A204.1 (cell line): ENCODE data around the gene PCDH19.

Experiments used
- FAIRE-seq: peaks from 2 replicates; lab custom pipeline; 2012; peaks lifted over from hg19 to GRCh38; lab: Jason Lieb, UNC

The PCDH19 gene

DNA sequence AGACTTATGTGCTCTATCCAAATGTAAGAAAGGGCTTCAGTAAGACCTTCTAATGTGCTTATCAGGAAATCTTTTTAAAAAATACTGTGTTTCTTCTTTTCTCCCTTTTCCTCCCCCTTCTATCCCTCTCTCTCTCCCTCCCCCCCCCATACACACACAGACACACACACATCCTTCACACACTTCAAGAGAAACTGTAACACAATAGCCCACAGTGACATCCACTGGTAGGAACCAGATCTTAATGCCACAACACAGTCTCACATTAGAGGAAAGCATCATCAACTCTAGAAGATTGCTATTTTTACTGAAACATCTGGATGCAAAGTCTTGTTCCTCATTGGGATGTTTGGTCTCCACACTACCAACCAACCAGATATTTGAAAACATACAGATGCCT lies 4.6 kb downstream of the PCDH19 start:
- no peak for FAIRE-seq

DNA sequence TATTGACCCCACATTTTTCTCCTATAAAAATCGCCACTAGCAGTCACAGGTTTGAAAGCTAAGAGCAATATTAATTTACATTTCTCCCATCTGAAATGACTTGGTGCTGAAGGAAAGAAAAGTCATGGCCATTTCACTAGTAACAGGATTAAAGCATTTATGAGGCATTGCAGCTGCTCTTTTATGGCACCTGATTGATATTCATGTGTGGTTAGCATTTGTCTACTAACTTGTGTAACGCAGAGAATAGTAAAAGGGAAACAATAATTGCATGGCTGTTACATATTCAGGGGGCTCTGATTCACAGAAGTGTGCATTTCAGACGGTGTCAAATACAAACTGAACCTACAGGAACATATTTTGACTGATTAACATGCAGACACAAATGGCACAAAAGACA lies 5.2 kb downstream of the PCDH19 start:
- FAIRE-seq = no peak

DNA sequence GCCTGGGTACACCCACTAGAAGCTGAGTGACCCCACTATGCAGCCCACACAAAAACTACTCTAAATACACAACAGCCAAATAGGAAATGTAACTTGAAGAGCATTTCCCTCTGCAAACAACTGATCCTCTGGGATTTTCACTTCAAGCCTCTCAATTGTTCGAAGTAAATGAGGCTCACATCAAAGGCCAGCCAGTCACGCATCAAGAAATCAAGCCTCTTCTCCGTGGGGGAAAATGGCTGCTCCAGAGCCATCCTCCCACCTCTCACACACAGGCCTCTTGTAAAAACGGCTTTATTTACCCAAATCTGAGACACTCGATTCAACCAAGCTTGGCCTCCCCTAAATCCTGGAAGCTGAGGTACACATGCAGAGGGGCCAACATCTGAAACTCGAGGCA lies 14.3 kb downstream of the PCDH19 start:
- no peak for FAIRE-seq

DNA sequence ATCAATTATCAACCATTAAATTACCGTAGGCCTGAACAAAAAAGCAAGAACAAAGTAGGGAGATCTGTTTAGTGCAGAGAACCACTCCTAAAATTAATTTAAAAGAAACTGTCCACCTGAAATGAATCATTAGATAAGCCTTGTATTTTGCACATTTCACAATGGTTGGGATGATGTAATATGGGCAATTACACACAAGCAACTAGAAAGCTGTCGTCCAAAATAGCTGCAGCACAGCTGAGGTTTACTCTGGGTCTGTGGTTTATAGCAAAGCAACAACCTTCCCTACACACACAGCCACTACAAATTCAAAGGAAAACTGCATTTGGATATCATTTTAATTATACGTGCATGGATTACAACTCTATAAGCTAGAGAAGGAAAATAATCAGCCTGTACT lies 28.5 kb downstream of the PCDH19 start:
- no peak for FAIRE-seq

DNA sequence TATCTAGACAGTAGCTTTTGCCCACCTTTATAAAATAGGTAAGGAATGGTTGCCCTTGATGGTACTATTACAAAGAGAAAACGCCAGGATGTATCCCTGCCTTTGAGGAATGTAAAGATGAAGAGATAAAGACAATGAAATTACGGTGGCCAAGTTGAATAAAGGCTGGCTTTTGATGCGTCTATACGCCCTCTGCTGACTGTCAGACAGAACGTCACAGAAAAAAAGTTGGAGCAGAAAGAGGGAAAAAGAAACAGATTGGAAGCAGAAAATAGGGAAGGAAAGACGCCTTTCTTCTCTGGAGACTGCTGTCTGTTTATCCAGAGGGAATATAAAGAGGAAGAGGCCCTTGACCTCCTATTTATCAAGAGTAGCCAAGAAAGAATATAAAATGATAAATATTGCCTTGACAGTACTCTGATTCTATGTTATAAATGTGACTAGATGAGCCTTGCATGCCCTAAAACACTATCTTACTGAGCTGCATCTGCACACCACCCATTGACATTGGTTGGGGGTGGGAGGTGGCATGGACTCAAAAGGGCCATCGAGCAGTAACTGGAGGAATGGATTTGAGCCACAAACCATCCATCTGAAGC lies 30.6 kb downstream of the PCDH19 start:
- FAIRE-seq = peak; percentile 79

DNA sequence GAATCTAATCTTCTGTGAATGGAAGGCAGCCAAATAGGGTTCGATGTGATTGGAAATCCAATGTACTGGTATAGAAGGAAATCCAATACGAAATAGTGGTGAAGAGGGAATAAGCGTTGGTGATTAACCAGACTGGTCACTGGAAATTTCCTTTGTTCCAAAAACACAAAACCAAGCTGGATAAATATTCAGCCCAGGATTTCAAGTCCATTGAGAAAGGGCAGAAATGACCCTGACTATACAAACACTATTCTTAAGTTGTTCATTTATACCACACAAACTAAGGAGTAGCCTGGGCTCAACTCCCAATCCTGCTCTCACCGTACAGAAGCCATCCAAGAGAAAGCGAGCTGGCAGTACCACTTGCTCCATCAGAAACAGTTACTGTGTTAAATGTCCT lies 32.2 kb downstream of the PCDH19 start:
- FAIRE-seq = no peak

DNA sequence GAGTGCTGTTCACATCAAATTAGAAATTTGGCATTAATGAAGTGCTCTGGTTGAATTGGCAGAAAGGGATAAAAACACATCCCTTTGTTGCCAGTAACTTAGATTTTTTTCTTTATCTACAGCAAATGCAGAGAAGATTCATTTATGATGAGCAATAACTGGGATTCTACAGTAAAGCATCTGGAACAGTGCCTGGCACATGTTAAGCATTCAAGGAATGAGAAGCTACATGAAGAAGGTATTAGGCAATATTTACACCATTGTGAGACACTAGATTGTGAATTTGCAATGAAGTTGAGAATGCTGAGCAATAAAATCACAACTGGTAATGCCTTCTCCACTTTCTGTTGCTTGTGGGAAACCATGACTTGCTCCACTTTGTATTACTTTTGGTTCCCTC lies 33.5 kb downstream of the PCDH19 start:
- FAIRE-seq = no peak

DNA sequence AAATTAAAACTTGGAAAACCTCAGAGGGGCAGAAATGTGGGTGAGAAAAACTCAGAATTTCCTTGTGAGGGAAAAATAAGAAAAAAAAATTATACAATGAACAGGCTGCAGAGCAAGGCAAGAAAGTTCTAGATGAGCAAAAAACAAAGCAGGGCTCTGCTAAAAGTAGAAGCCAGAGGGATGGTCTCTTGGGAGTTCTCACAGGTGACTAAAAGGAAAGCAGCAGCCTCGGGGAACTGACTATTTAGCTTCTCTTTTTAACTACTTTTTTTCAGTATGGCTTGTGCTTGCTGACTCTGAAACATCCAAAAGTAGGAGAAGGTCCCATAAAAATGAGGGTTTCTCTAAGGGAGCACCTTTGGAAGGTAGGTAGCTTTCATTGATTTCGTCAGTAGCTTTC lies 36.4 kb downstream of the PCDH19 start:
- FAIRE-seq = no peak

DNA sequence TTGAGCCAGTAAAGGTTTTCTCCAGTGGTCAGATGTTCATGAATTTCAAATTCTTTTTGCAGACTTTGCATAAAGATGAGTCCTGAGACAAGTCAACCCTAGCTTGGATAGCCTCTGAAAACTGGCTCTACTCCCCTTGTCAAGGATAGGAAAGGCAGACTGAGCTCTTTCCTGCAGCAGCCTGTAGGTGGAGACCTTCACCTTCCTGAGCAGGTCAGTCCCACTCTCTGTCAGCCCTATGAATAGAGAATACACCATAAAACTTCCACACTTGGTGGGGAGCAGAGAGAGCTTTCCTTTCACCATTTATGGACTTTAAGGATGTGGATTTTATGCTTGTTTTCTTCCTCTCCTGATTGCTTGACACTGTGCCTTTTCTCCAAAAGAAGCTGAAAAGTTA lies 41.9 kb downstream of the PCDH19 start:
- FAIRE-seq = no peak

DNA sequence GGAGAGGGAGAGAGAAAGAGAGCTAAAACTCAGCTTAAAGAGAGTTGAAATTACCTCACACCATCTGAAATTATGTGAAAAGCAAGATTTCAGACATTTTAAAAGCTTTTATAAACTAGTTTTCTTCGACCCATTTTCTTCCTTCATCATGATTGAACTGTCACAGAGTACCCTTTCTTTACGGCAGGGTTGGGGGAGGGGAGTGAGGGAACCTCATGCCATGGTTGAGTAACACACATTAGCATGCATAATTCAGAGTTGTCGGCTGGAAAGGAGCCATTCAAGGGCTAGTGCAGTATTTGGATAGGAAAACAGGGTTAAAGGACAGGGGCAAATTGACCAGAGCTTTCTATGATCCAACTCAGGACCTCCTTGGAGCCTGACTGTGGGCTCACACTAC lies 46.2 kb downstream of the PCDH19 start:
- FAIRE-seq = no peak

DNA sequence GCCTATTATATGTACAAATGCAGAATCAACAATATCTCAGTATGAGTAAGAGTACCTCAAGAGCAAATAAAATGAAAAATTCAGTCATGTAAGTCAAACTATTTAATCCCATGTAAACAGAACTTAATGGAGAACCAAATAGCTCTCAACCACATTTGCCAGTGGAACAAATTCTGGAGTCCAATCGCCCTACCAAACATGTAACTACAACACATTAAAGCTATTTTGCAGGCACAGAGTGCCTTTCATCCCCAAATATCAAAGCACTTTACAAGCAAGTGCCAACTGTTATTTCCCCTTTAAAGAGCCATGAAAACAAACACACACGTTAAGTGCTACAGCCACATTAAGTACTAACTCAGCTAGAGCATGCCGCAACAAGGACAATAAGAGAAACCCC lies 51.3 kb downstream of the PCDH19 start:
- no peak for FAIRE-seq

DNA sequence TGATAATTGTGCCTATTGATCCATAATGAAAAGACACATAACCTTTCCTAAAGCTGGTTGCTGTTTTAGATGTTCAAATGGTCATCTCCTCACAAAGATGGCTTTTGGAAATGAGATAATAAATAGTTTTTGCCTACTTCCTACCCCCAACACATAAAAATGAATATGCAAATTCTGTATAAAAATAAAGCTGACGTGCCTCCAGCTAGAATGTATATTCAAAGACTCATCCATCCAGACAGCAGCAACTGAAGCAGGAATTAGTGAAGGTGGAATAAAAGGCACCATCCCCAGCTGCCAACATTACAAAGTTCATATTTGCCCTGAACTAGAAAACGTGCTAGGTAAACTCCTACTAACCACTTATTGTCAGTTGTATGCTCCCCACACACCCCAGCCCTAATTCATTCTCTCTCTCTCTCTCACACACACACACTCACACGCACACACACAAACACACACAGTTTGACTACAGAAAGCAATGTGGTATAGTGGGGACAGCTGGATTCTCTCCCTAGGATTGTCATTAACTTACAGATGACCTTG lies 53.6 kb downstream of the PCDH19 start:
- FAIRE-seq = no peak

DNA sequence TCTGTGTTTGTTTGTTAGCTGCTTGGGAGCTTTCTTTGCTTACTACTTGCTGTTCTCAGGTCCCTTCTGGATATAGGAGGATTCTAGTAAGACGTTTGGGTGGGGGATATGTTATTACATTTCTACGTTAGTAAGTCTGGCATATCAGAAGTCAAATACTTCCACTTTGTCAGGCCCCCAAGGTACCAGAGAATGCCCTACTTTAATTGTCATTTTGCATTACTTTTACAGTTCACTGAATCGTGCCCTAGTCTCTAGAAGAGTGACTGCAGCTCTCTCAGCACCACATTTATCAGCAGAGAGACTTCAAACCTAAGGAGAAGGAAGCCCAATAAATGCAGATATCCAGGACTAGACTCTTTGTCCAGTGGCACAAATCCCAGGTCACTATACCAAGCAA lies 54.4 kb downstream of the PCDH19 start:
- no peak for FAIRE-seq

DNA sequence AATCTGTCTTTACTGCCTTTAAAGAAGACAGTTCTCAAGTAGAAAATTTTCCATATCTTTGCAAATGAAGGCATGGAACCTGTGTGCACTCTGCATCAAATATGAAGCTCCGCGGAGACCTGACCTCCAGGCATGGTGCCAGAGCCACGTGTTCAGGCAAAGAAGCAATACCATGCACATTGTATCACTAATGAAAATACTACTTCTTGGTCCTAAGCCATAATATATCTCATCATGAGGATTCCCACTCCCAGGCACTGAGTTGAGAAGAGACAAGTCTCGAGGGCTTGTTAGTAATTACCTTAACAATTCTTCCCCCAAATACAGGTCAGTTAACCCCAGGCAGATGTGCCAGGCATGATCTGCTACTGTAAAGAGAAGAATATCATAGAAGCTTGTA lies 56.7 kb downstream of the PCDH19 start:
- FAIRE-seq = no peak

DNA sequence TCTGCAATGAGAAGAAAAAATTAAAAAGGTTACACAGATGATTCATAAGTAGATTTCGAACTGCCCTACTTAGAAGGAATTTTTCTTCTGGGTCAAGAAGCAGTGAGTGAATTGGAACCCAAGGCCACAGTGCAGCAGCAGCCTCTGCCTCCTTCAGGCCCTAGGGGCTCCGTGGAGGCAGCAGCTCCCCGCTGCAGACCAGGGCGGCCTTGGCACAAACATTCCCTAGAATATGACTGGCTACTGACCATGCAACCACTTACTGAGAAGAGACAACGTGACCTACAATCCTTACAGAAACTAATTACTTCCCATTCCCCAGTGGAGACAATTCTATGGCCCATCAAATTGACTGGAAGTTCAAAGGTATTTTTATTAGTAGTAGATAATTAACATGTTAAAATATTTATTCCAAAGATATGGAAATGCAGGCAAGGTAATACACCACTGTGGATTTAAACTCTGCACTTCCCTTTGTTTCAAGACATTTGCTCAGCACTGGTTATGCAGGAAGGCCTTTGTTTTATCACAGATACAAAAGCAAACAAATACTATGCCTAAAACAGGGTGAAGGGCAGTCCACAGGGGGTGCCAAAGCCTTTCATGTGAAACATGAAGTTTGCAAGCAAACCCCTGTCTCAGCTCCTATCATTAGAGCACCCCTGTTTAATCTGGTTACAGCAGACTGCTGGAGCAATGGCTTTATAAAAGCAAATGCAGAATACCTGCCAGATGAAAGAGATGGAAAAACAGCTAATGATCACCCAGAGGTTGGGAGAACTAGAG lies 59.2 kb downstream of the PCDH19 start:
- FAIRE-seq = no peak

DNA sequence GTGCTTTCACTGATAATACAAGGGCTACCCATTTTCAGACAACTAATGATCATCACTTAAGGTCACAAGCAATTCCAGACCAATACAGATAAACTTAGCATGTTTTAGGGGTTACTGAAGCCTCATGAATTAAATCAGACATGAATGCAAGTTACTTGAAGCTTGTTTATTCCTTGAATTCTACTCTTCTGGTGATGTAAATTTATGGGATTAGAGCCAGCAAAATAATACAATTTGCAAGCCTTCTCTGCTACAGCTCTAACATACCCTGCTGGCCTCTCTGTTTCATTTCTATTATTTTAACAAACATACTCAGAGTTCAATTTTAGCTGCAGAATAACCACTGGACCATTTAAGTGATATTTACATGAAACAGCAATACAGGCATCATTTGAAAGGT lies 60.7 kb downstream of the PCDH19 start:
- no peak for FAIRE-seq

DNA sequence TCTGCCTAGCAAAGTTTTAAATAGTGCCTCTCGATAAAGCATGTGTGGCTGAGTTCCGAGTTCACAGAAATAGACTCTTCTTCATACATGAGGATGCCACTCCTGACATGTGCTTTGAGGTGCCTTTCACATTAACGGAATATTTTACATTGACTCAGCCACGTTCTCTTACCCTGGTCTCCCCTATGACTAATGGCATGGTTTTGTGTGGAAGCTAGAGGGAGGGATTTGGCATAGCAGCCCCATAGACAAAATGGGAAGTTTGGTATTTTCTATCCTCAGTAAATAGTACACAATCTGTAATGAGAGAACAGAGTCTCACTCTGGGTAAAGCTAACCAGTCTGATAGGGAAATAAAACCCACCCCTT lies 68.9 kb downstream of the PCDH19 start:
- no peak for FAIRE-seq

DNA sequence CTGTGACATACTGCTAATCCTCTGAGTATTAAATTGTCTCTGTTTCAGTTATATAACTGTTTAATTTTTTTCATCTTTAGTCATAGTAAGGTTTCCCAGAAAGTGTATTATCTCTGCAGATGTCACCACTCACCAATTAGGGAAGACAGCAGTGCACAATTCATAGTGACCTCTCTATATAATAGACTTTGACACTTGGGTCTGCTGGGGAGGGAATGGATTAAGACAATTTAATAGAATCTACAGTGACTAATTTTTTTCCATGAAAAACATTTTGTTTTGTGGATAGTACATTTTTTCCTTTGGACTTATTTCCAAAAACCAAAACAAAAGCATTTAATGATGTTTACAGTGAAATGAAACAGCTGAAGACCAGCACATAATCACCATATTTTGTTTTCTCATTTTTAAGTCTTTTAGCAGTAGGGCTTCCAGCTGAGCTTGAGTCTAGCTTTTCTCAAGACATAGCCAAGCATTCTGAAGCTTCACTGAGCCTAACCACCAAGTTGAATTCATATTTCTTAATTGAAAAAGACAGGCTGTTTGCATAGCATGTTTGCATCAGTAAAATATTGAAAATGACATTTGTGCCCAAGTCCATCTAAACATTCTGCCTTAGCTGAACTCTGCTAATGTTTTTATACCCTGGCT lies 69.5 kb downstream of the PCDH19 start:
- no peak for FAIRE-seq

DNA sequence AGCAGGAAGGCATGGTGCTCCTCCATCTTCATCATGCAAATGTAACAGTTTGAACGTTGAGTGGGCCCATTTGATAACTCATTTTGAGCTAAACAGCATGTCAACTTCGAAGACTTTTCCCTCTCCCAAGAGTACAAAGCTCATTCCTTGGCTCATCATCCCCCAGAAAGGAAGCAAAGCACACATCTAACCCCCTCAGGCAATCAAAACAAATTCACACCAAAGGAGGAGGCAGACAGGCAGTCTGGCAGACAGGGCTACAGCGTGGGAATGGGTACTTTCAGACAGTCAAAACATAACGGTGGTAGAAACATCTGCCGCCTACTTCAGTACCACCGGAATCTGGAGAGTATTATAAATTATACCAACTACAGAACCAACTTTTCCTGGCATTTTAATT lies 81.7 kb downstream of the PCDH19 start:
- FAIRE-seq = no peak

DNA sequence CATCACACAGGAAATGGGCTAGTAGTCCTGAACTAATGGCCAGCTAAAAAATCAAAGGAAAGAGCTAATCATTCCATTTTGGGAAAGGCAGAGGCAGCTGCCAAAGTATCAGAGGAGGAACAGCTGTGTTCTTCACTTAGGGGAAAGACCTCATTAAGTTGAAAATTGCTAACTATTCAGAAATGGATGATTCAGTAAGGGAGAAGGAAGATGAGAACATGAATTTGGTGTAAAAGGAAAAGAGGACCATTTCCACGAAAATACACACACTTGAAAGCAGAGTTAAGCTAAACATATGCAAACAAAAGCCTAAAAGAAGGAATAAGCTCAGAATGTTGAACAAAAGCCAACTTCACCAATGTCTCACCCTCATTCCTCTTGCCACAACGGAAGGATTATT lies 90.4 kb downstream of the PCDH19 start:
- no peak for FAIRE-seq

DNA sequence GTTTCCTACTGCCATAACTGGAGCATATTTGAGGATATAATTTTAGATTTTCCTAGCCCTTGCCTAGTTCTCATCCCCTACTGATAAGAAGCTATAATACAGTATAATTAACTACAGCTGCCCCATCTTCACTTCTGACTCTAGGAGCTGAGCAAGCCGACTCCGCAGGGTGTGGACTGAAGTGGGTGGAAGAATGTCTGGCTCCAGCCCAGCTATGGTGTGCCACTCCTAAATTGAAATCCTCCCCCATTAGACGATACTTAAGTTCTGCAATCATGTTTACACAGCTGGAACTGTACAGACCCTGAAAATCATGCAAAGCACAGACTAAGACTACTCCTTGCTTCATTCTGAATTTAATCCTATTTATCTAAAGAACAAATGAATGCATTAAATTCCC lies 93.1 kb downstream of the PCDH19 start:
- FAIRE-seq = no peak

DNA sequence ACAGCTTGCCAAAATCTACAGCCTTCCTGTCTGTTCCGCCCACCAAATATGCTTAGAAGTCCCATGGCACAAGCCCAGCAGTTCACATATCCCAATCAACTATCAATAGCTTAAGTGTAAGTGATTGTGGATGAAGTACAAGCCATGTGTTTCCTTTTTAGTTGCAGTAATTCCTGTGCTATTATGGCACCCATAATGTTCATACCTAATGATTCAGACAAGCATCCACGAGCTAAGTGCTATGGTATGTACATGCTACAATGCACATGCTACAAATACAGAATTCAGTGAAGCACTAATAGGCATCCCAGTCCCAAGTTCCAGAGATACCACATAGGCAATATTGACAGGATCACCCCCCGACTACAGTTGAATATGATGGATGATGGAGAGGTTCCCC lies 94.5 kb downstream of the PCDH19 start:
- no peak for FAIRE-seq

DNA sequence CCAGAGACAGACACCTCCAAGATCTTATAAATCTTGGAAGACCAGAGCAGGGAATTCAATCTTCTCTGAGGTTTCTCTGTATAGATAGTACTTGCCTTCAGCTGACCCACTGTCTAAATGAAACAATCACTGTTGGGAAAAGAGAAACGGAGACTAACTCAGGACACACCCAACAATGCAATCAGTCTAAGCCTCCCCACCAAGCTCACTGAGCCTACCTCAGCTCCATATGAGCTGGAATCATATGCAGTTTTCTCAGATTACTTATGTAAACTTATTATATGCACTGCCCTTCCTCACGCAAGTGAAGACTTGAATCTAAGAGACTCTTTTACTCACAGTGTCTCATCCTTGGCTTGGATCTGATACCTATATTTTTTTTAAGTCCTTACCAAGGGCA lies 110.5 kb downstream of the PCDH19 start:
- no peak for FAIRE-seq

DNA sequence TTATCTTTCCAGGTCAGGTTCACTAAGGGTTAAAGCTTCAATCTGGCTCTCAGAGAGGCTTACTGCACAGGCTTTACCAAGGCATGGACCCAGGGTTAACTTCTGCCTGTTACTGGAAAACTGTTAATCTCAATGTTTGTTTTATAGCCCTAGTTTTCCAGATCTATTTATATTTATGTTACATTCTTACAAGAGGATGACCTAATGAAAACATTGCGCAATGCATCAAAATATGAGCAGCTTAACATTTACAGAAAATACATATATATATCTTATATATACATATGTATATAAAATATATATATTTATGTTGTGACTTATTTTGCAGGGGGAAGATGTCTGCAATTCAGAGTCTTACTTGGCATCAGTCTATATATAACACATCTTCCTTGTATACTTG lies 112.3 kb downstream of the PCDH19 start:
- FAIRE-seq = no peak
